ENCODE measurements around the gene WDR7.

The WDR7 gene

GRCh38 chr18:56988022-56988421, 336.9 kb downstream of the WDR7 start:
- no peak for TF ChIP-seq MAX (IDR thresholded peaks at IDR 0.05)

- no peak for TF ChIP-seq RAD21 (IDR thresholded peaks at IDR 0.05; ENCODE audit: low read depth)
- TF ChIP-seq ZBTB7A (IDR thresholded peaks at IDR 0.05; ENCODE audit: low read depth), result no peak
- TF ChIP-seq EP300 (IDR thresholded peaks at IDR 0.05; ENCODE audit: borderline replicate concordance), result no peak
- TF ChIP-seq FOXM1 (IDR thresholded peaks at IDR 0.05; ENCODE audit: borderline replicate concordance, low read depth), result no peak
- no peak for TF ChIP-seq MAX (IDR thresholded peaks at IDR 0.05)
- no peak for TF ChIP-seq TEAD4 (IDR thresholded peaks at IDR 0.05)
- no peak for TF ChIP-seq USF1 (IDR thresholded peaks at IDR 0.05)
- TF ChIP-seq TAF1 (IDR thresholded peaks at IDR 0.05; ENCODE audit: low read depth), result no peak
- no peak for TF ChIP-seq EGR1 (IDR thresholded peaks at IDR 0.05)
- TF ChIP-seq YY1 (IDR thresholded peaks at IDR 0.05; ENCODE audit: low read depth), result no peak
- TF ChIP-seq TCF12 (IDR thresholded peaks at IDR 0.05; ENCODE audit: low read depth), result no peak
- no peak for TF ChIP-seq CREB1 (IDR thresholded peaks at IDR 0.05; ENCODE audit: low read depth)
- TF ChIP-seq CEBPB (IDR thresholded peaks at IDR 0.05), result no peak
- TF ChIP-seq REST (IDR thresholded peaks at IDR 0.05; ENCODE audit: low read depth), result no peak
- TF ChIP-seq NFIC (IDR thresholded peaks at IDR 0.05), result no peak
Observed at GRCh38 chr18:56990678-56991077, 339.5 kb downstream of the WDR7 start.

GRCh38 chr18:56992777-56993176, 341.6 kb downstream of the WDR7 start:
- TF ChIP-seq EP300 (IDR thresholded peaks at IDR 0.05; ENCODE audit: borderline replicate concordance) (no peak), ZBTB7A (IDR thresholded peaks at IDR 0.05; ENCODE audit: low read depth) (no peak), TEAD4 (IDR thresholded peaks at IDR 0.05) (no peak), YY1 (IDR thresholded peaks at IDR 0.05; ENCODE audit: low read depth) (no peak), MAX (IDR thresholded peaks at IDR 0.05) (no peak), TCF12 (IDR thresholded peaks at IDR 0.05; ENCODE audit: low read depth) (no peak), REST (IDR thresholded peaks at IDR 0.05; ENCODE audit: low read depth) (no peak), USF1 (IDR thresholded peaks at IDR 0.05) (no peak), NFIC (IDR thresholded peaks at IDR 0.05) (no peak), CREB1 (IDR thresholded peaks at IDR 0.05; ENCODE audit: low read depth) (no peak), CEBPB (IDR thresholded peaks at IDR 0.05) (no peak), TAF1 (IDR thresholded peaks at IDR 0.05; ENCODE audit: low read depth) (no peak), FOXM1 (IDR thresholded peaks at IDR 0.05; ENCODE audit: borderline replicate concordance, low read depth) (no peak), EGR1 (IDR thresholded peaks at IDR 0.05) (no peak), RAD21 (IDR thresholded peaks at IDR 0.05; ENCODE audit: low read depth) (no peak)

- TF ChIP-seq ZBTB7A (IDR thresholded peaks at IDR 0.05; ENCODE audit: low read depth), result no peak
- TF ChIP-seq YY1 (IDR thresholded peaks at IDR 0.05; ENCODE audit: low read depth), result no peak
- no peak for TF ChIP-seq REST (IDR thresholded peaks at IDR 0.05; ENCODE audit: low read depth)
- no peak for TF ChIP-seq FOXM1 (IDR thresholded peaks at IDR 0.05; ENCODE audit: borderline replicate concordance, low read depth)
- TF ChIP-seq RAD21 (IDR thresholded peaks at IDR 0.05; ENCODE audit: low read depth), result no peak; the same call in 1 of the 2 replicates
- TF ChIP-seq EGR1 (IDR thresholded peaks at IDR 0.05), result no peak
- no peak for TF ChIP-seq EP300 (IDR thresholded peaks at IDR 0.05; ENCODE audit: borderline replicate concordance)
- no peak for TF ChIP-seq CEBPB (IDR thresholded peaks at IDR 0.05)
- TF ChIP-seq USF1 (IDR thresholded peaks at IDR 0.05), result no peak
- TF ChIP-seq MAX (IDR thresholded peaks at IDR 0.05), result no peak
- no peak for TF ChIP-seq NFIC (IDR thresholded peaks at IDR 0.05)
- TF ChIP-seq TAF1 (IDR thresholded peaks at IDR 0.05; ENCODE audit: low read depth), result no peak
- no peak for TF ChIP-seq TEAD4 (IDR thresholded peaks at IDR 0.05)
- no peak for TF ChIP-seq CREB1 (IDR thresholded peaks at IDR 0.05; ENCODE audit: low read depth)
- TF ChIP-seq TCF12 (IDR thresholded peaks at IDR 0.05; ENCODE audit: low read depth), result no peak
Observed at GRCh38 chr18:56995579-56996188, 344.5 kb downstream of the WDR7 start.
